ENCODE results near the gene CD72.
A peak's percentile ranks its signal among the peaks of the same experiment; 100 is the strongest.

The CD72 gene

GRCh38 chr9:35564658-35565061, 53.6 kb downstream of the CD72 start:
- DNase-seq (ENCODE audit: low read depth) = no peak
- no peak overlapping the region for H3K4me3 ChIP-seq (ENCODE audit: low read depth, low read length)
- no peak for TF ChIP-seq CTCF (IDR thresholded peaks at IDR 0.05; ENCODE audit: control insufficient read depth, extremely low read depth, insufficient read depth)

GRCh38 chr9:35563791-35564197, 54.4 kb downstream of the CD72 start:
- no peak for TF ChIP-seq CTCF (IDR thresholded peaks at IDR 0.05; ENCODE audit: control insufficient read depth, extremely low read depth, insufficient read depth)
- no peak overlapping the region for H3K4me3 ChIP-seq (ENCODE audit: low read depth, low read length)
- no peak for DNase-seq (ENCODE audit: low read depth)

- TF ChIP-seq CTCF (IDR thresholded peaks at IDR 0.05; ENCODE audit: control insufficient read depth, extremely low read depth, insufficient read depth) = no peak
- DNase-seq (ENCODE audit: low read depth) = peak; percentile 18
- H3K4me3 ChIP-seq (ENCODE audit: low read depth, low read length) = no peak overlapping the region
Observed at GRCh38 chr9:35562895-35563780, 55.1 kb downstream of the CD72 start.

- no peak for DNase-seq (ENCODE audit: low read depth)
Observed at GRCh38 chr9:35561468-35562261, 56.5 kb downstream of the CD72 start.

GRCh38 chr9:35560625-35561337, 57.4 kb downstream of the CD72 start:
- DNase-seq (ENCODE audit: low read depth) = no peak
- no peak overlapping the region for H3K4me3 ChIP-seq (ENCODE audit: low read depth, low read length)
- no peak for TF ChIP-seq CTCF (IDR thresholded peaks at IDR 0.05; ENCODE audit: control insufficient read depth, extremely low read depth, insufficient read depth)

More at GRCh38 chr9:35561468-35562261, 56.5 kb downstream of the CD72 start:
- no peak for TF ChIP-seq CTCF (IDR thresholded peaks at IDR 0.05; ENCODE audit: control insufficient read depth, extremely low read depth, insufficient read depth)
- H3K4me3 ChIP-seq (ENCODE audit: low read depth, low read length) = no peak overlapping the region
